Pericardium fibroblast (primary cell): ENCODE data around the gene UBE3C. TPM values are rescaled to one million over a fixed set of nuclear protein-coding genes. Genes with fewer than 3 reads are reported as not detected.

ENCODE experiments used
- total RNA-seq: library from RNA; depleted of rRNA; stranded (reverse); fragments of >200 nt; gene quantifications from 2 replicates; pipeline ENCODE4 v1.2.3, GENCODE V29; 2015

The UBE3C gene
- total RNA-seq, result 49.1 and 61.4 TPM in 2 replicates

GRCh38 chr7:157138424-157139110 lies at the start of gene UBE3C:
TSS of gene UBE3C (plus strand) at chr7:157138926. CDS start at chr7:157139273, 347 bp downstream.

Other genes with a start within 250 kb of the UBE3C start
- gene LMBR1, start 245.7 kb upstream of the UBE3C start, total RNA-seq, result 21.8 and 35.1 TPM in 2 replicates
- 7.7 and 9.6 TPM in 2 replicates for gene NOM1, start 189.2 kb upstream of the UBE3C start, total RNA-seq
- gene MNX1, start 128.3 kb upstream of the UBE3C start, total RNA-seq, result not detected in 2 replicates
- 56.8 and 88.2 TPM in 2 replicates for gene DNAJB6, start 198.1 kb downstream of the UBE3C start, total RNA-seq